Posterior cingulate gyrus (tissue), 11 donors: Measurements from ENCODE around the gene PFDN1.

Source experiments
- DNase-seq, 10 donors: peaks; one replicate each; pipeline versions ENCODE4 v3.0.0 to v3.0.0-alpha.2; 2020 to 2021; ENCODE audit warnings: mixed read lengths in 3 of 10
- intact Hi-C: fragments of 100-400 bp; cut with DNase I; formaldehyde crosslinking; loops from one replicate; pipeline ENCODE4 v1.15.1; 2023

PFDN1 gene

GRCh38 chr5:140301136-140301535 lies 1.8 kb downstream of the PFDN1 start:
- intact Hi-C loops = loop anchor here (5.0 kb wide), 1 partner anchor 46 kb away; the partner anchor contains the start of gene HBEGF
- DNase-seq = no peak

DNA sequence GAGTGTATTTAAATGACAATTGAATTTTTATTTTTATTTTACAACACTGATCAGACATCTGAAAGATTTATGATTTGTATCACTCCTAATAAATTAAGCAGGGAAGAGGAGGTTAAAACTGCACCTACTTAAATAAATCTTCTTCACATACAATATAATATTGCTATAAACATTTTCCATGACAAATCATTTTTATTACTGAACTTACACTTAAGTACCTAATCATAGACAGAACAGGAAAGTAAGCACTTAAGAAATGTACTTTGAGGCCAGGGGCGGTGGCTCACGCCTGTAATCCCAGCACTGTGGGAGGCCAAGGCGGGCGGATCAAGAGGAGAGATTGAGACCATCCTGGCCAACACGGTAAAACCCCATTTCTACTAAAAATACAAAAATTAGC lies 3.8 kb downstream of the PFDN1 start:
- intact Hi-C loops = no loop called here
- no peak for DNase-seq

DNA sequence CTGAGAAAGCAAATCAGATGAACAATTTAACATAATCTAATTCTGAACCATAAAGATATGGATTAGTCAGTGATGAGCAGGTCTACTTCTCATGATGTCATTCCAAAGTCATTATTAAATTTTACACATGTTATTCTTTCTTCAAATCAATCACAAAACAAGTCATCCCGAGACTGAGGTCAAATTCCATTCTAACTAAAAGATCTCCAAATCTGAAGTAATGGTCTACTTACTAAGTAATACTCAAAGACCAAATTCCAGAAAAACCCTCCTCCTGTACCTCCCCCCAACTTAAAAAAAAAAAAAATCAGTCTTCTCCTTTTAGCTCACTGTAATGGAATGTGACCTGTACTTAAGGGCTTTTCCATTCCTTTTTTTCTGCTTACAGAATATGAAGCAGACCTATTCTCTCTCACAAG lies 4.7 kb downstream of the PFDN1 start:
- intact Hi-C loops = no loop called here
- no peak for DNase-seq

GRCh38 chr5:140297283-140297682 lies 5.6 kb downstream of the PFDN1 start:
- DNase-seq = no peak
- intact Hi-C loops = no loop called here

DNA sequence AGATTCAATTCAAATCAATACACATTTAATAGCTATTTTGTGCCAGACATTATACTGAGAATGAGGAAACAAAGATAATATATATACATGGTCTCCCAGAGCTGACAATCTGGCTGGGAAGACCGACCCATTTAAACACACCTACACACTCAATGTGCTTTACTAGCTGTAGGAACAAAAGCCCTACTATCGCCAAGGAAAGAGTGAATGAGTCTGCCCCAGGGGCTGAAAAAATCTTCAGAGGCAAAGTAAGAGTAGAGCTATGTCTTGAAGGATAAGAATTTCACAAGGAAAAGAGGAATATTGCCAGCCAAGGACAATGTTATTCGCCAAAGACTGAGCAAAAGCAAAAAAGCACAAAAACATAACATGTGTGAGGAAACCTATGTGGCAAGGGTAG lies 6.6 kb downstream of the PFDN1 start:
- intact Hi-C loops = no loop called here
- DNase-seq = no peak

DNA sequence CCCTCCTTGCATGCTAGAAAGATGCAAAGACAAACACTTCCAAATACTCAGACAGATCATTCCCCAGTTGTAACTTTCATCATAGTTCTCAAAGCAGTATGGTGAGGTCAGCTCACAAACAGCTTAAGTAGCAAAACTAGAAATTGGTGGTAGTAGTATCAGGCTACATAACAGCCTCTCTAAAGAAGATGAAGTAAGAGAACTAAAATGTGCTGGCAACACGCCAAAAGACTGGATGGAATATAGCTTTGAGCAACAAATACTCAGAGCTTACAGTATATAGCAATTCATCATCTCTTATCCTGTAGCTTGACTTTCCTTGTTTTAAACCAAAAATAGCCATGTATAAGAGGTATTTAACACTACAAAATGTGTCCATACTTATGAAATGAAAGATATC lies 7.5 kb downstream of the PFDN1 start:
- DNase-seq = no peak
- intact Hi-C loops = no loop called here

- no peak for DNase-seq
- intact Hi-C loops = loop anchor here (5.0 kb wide), 1 partner anchor 37 kb away; no protein-coding TSS in a partner anchor
Observed at GRCh38 chr5:140294753-140295152, 8.1 kb downstream of the PFDN1 start.

GRCh38 chr5:140293849-140294100 lies 9.1 kb downstream of the PFDN1 start:
- DNase-seq = no peak
- intact Hi-C loops = loop anchor here (5.0 kb wide), 1 partner anchor 36 kb away; no protein-coding TSS in a partner anchor

- intact Hi-C loops = loop anchor here (5.0 kb wide), 1 partner anchor 36 kb away; no protein-coding TSS in a partner anchor
- no peak for DNase-seq
Observed at GRCh38 chr5:140293091-140293848, 9.6 kb downstream of the PFDN1 start.

DNA sequence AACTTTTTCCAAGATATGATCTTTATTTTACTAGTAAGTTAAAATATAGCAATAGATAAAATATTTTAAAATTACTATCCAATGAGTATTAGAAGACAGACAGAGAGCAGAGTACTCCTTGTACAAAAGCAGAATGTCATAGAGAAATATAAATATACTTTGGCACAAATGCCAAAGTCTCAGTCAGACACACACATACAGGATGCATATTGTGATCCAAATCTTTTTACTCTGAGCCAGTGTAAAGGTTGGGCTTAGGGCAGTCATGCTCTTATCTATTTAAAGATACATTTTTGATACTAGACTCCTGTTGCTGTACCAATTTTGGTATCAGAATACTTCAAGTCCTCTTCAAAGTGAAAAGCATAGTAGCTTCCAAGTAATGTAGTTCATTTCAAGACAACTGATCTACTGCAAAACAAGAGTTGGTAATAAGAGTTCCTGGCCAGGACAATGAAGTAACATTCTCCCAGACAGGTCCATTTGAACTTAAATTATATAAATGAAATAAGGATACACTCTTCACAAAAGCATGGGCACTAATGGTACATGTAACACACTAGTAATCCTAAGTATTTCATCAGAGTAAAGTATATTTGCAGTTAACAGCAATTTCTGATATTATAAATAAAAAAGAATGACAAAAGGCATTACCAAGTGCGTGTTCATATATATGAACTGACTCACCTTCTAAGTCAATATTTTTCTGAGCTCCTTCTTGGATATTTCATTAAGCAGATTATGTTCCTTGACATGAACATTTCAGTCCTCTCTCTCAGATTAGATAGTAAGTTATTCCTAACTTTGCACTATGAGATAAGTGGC lies 10.5 kb downstream of the PFDN1 start:
- intact Hi-C loops = loop anchor here (5.0 kb wide), 1 partner anchor 35 kb away; no protein-coding TSS in a partner anchor

GRCh38 chr5:140287801-140288521 lies 14.9 kb downstream of the PFDN1 start:
- no peak for DNase-seq

More for the DNA sequence above, 10.5 kb downstream of the PFDN1 start:
- no peak for DNase-seq

GRCh38 chr5:140286424-140286823 lies 16.5 kb downstream of the PFDN1 start:
- intact Hi-C loops = no loop called here

More at GRCh38 chr5:140287801-140288521, 14.9 kb downstream of the PFDN1 start:
- intact Hi-C loops = no loop called here

GRCh38 chr5:140284013-140284412 lies 18.9 kb downstream of the PFDN1 start:
- intact Hi-C loops = no loop called here
- DNase-seq = no peak

More at GRCh38 chr5:140286424-140286823, 16.5 kb downstream of the PFDN1 start:
- DNase-seq = no peak

- no peak for DNase-seq
- intact Hi-C loops = no loop called here
Observed at GRCh38 chr5:140282266-140282665, 20.6 kb downstream of the PFDN1 start.

- intact Hi-C loops = no loop called here
Observed at GRCh38 chr5:140275837-140276236, 27.1 kb downstream of the PFDN1 start.

GRCh38 chr5:140273401-140273877 lies 29.5 kb downstream of the PFDN1 start:
- DNase-seq = no peak
- intact Hi-C loops = no loop called here

More at GRCh38 chr5:140275837-140276236, 27.1 kb downstream of the PFDN1 start:
- DNase-seq = no peak

DNA sequence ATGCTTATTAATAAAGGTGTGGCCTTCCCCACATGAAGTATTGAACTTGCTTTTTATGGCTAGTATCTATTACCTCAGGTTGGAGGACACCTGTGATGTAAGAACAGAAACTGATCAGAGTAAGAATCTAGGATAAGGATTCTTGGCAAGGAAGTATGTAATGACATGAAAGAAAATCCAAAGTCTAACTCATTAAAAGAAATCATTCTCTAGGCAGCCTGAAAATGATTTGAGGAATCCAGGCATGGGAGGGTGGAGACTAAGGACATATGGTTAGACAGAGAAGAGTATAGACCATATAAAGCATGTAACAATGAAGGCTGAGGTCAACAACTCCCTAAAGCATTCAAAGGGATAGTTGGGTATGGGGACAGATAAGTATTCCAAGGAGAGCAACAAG lies 32.9 kb downstream of the PFDN1 start:
- intact Hi-C loops = no loop called here
- no peak for DNase-seq

DNA sequence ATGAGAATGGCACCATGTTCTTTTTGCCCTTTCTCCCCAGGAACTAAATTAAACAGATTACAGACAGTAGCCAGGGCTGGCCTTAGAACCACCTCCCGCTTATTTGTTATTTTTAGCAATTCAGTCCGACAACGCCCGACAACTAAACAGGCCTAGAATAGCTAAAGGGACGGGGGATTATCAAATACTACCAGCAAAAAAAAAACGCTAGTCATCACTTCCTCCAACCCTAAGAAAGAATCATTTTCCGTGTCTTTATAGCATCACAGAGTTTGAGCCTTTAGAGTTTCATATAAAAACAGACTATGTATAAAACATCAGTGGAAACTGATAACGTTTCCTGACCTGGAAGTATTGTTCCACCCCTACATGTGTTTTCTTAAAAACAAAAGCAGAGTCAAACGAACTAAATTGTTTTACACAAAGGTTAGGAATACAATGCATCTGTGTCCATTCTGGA lies 35.3 kb downstream of the PFDN1 start:
- DNase-seq = no peak
- intact Hi-C loops = no loop called here

- no peak for DNase-seq
- intact Hi-C loops = no loop called here
Observed at GRCh38 chr5:140267201-140267540, 35.7 kb downstream of the PFDN1 start.

DNA sequence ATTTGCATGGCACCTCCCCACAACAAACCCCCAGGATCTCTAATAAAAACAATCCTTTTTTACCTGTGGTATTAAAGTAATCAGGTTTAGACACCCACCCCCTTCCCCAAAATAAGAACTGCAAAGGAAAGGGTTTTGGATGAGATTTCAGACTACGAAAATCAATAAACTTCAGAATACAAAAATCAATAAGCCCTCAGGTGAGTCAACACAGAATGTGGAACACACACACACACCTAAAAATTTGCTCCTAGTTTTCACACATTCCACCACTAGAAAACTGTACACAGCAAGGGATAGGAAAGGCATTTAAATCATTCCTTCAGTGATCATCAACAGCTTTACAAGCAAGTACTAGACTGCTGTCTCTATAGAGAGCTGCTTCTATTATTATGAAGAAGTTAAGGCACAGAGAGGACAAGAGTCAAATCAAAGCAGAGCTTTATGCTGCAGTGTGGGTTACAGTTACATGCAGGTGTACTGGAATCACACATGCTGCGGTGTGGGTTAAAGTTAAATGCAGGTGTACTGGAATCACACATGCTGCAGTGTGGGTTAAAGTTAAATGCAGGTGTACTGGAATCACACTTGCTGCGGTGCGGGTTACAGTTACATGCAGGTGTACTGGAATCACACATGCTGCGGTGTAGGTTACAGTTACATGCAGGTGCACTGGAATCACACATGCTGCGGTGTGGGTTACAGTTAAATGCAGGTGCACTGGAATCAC lies 36.3 kb downstream of the PFDN1 start:
- intact Hi-C loops = no loop called here
- DNase-seq = no peak
